Panc1 (cell line): ENCODE results near the gene CEP170B. TPM values are rescaled to one million over a fixed set of nuclear protein-coding genes. Genes with fewer than 3 reads are reported as not detected.

Source experiments
- ATAC-seq: fragments of 200-7000 bp; cut with Tn5 transposase; 2 replicates; pipeline ENCODE4 v1.9.1; 2020; ENCODE audit warnings: mild to moderate bottlenecking, moderate library complexity
- BruUV-seq: library from RNA; stranded (reverse); fragments of 400-500 nt; replicated peaks from 2 replicates; lab custom pipeline; 2021; lab: Mats Ljungman, UMichigan
- CTCF ChIA-PET: fragments of 300-600 bp; sonication (Branson Sonifier 250); formaldehyde crosslinking; loops from one replicate; lab custom pipeline; 2022; ENCODE audit warnings: antibody characterized with exemption; lab: Charles Lee
- POLR2A ChIA-PET: fragments of 300-600 bp; sonication (Branson Sonifier 250); formaldehyde crosslinking; loops from one replicate; lab custom pipeline; 2022; ENCODE audit warnings: antibody characterized with exemption; lab: Charles Lee
- DNase-seq: peaks from one replicate; pipeline ENCODE4 v3.0.0-alpha.2; 2010; ENCODE audit warnings: low read depth, low spot score
- H3K27ac ChIP-seq: 2 replicates; pipeline ENCODE4 v1.5.1; 2011; ENCODE audit warnings: mild to moderate bottlenecking, low read length, inconsistent platforms
- H3K27me3 ChIP-seq: fragments of 200-500 bp; sonication (Bioruptor generic); 2 replicates; pipeline ENCODE4 v1.6.0; 2014; ENCODE audit warnings: low read length, inconsistent platforms; ENCODE audit not compliant: control insufficient read depth, insufficient read depth
- H3K36me3 ChIP-seq: fragments of 200-500 bp; sonication (Bioruptor generic); 2 replicates; pipeline ENCODE4 v1.5.1; 2014; ENCODE audit warnings: inconsistent platforms, mild to moderate bottlenecking, low read length, moderate library complexity; ENCODE audit not compliant: control insufficient read depth, insufficient read depth
- H3K4me1 ChIP-seq: 2 replicates; pipeline ENCODE4 v1.5.1; 2011; ENCODE audit warnings: inconsistent platforms, mild to moderate bottlenecking, low read length, moderate library complexity; ENCODE audit not compliant: control insufficient read depth, insufficient read depth
- H3K4me3 ChIP-seq, 2 experiments: 2 replicates each; pipeline ENCODE4 v1.5.1; 2011 to 2012; ENCODE audit warnings: low read depth in 2 of 2, low read length in 2 of 2, mild to moderate bottlenecking in 2 of 2, inconsistent platforms in 1 of 2, moderate library complexity in 1 of 2
- H3K9me3 ChIP-seq: fragments of 200-500 bp; sonication (Bioruptor generic); 2 replicates; pipeline ENCODE4 v1.5.1; 2014; ENCODE audit warnings: low read depth, mild to moderate bottlenecking, inconsistent platforms, low read length, moderate library complexity; ENCODE audit not compliant: control insufficient read depth, insufficient read depth
- POLR2AphosphoS5 ChIP-seq: IDR thresholded peaks from 2 replicates; pipeline ENCODE4 v1.6.1; 2012; ENCODE audit warnings: mild to moderate bottlenecking, low read depth, low read length, moderate library complexity
- REST ChIP-seq, 2 experiments: IDR thresholded peaks; 2 replicates each; pipeline ENCODE4 v1.6.1; 2011 to 2012; ENCODE audit warnings: low read depth in 2 of 2, control low read depth in 1 of 2, low read length in 1 of 2, mild to moderate bottlenecking in 1 of 2, moderate library complexity in 1 of 2; ENCODE audit not compliant: insufficient read depth in 1 of 2
- SIN3A ChIP-seq: IDR thresholded peaks from 2 replicates; pipeline ENCODE4 v1.6.1; 2012; ENCODE audit warnings: low read depth, mild to moderate bottlenecking, low read length, moderate library complexity, borderline replicate concordance; ENCODE audit not compliant: insufficient read depth
- TCF7L2 ChIP-seq: IDR thresholded peaks from 2 replicates; pipeline ENCODE4 v1.6.1; 2011; ENCODE audit warnings: mild to moderate bottlenecking, low read depth, low read length, inconsistent platforms
- in situ Hi-C: cut with HindIII; loops from 2 replicates; pipeline ENCODE4 v1.10.0; 2016; ENCODE audit warnings: low sequenced_read_pairs, low pct_unique_long_range_greater_than_20kb
- intact Hi-C: fragments of 100-400 bp; cut with micrococcal nuclease; formaldehyde crosslinking; loops from one replicate; pipeline ENCODE4 v1.10.0; 2022; ENCODE audit not compliant: unreplicated experiment
- total RNA-seq: library from RNA; stranded (reverse); gene quantifications from one replicate; pipeline ENCODE4 v1.2.1, GENCODE V29; 2021; ENCODE audit not compliant: unreplicated experiment
- TF ChIP-seq, protein P1 (sequence below): fragments of 450-650 bp; IDR thresholded peaks from 2 replicates; pipeline ENCODE4 v1.5.1; 2017; ENCODE audit warnings: mild to moderate bottlenecking

CEP170B gene
- total RNA-seq, 1 experiment from 2014 or later = 17.8 TPM

DNA sequence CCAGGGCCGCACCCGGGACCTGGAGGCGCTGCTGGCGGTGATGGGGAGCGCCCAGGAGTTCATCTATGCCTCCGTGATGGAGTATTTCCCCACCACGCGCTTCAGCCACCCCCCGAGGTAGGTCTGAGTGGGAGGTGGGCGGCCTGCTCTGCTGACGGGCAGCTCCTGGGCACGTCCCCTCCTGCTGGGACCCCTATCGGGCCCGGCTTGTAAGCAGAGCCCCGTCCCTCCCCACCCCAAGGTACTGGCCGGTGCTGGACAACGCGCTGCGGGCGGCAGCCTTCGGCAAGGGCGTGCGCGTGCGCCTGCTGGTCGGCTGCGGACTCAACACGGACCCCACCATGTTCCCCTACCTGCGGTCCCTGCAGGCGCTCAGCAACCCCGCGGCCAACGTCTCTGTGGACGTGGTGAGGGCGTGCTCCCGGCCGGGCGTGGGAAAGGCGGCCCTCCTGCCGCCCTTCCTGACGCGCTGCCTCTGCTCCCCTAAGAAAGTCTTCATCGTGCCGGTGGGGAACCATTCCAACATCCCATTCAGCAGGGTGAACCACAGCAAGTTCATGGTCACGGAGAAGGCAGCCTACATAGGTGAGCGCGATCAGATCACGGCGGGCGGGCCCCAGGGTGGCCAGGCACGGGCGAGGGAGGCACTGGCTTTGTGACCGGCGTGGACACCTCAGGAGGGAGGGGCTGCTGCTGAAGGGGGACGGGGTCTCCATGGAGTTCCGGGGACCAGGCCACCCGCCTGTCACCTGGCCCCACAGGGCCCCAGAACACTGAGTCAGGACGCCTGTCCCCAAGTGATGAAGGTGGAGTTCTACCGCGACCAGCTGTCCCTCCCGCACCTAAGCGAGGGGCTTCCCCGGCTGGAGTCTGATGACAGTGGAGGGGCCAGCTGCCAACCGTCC, 67.0 kb downstream of the CEP170B start:
- TF ChIP-seq POLR2AphosphoS5 (no peak), TCF7L2 (no peak), REST (IDR thresholded peaks at IDR 0.05; ENCODE audit: insufficient read depth in 1 of 2, low read depth in 2 of 2, low read length in 1 of 2) (no peak), SIN3A (no peak)
- TF ChIP-seq, protein P1, sequence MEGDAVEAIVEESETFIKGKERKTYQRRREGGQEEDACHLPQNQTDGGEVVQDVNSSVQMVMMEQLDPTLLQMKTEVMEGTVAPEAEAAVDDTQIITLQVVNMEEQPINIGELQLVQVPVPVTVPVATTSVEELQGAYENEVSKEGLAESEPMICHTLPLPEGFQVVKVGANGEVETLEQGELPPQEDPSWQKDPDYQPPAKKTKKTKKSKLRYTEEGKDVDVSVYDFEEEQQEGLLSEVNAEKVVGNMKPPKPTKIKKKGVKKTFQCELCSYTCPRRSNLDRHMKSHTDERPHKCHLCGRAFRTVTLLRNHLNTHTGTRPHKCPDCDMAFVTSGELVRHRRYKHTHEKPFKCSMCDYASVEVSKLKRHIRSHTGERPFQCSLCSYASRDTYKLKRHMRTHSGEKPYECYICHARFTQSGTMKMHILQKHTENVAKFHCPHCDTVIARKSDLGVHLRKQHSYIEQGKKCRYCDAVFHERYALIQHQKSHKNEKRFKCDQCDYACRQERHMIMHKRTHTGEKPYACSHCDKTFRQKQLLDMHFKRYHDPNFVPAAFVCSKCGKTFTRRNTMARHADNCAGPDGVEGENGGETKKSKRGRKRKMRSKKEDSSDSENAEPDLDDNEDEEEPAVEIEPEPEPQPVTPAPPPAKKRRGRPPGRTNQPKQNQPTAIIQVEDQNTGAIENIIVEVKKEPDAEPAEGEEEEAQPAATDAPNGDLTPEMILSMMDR = no peak
- DNase-seq (no peak), ATAC-seq (no peak)
- Histone ChIP-seq H3K36me3 (no peaks in the 10 kb centered on the region), H3K4me1 (no peaks in the 10 kb centered on the region), H3K4me3 (no peak overlapping the region), H3K27ac (no peak overlapping the region), H3K27me3 (no peaks in the 10 kb centered on the region), H3K9me3 (no peaks in the 10 kb centered on the region)
- ChIA-PET CTCF (interaction anchor here (1.0 kb wide), 1 partner anchor 13 kb away, joined by 3 read pairs; no protein-coding TSS in a partner anchor), POLR2A (no interaction called here)
- intact Hi-C loops = no loop called here
- in situ Hi-C loops = no loop called here
- no TSS peak for BruUV-seq

DNA sequence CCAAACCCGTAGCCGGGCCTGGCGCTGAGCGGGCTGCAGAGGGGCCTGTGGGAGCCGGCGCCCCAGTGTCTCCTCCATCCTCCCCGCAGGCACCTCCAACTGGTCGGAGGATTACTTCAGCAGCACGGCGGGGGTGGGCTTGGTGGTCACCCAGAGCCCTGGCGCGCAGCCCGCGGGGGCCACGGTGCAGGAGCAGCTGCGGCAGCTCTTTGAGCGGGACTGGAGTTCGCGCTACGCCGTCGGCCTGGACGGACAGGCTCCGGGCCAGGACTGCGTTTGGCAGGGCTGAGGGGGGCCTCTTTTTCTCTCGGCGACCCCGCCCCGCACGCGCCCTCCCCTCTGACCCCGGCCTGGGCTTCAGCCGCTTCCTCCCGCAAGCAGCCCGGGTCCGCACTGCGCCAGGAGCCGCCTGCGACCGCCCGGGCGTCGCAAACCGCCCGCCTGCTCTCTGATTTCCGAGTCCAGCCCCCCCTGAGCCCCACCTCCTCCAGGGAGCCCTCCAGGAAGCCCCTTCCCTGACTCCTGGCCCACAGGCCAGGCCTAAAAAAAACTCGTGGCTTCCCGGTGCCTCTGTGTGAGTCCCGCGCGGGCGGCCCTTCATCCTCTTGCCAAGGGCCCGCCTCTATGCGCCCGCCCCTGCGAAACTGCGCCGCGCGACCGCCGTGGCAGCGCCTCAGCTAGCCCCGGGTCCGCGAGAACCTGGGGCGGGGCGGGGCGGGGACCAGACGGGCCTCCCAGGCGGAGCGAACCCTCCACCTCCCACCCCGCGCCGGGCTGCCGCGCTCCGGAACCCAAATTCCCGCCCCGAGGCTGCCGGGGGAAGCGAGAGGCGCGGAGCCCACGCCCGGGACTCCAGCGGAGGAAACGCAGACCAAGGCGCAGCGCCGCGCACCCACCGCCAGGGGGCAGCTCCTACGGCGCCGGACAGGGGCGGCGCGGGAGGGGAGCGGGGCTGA, 67.9 kb downstream of the CEP170B start:
- in situ Hi-C loops (no loop called here), intact Hi-C loops (no loop called here)
- H3K4me1 ChIP-seq = no peaks in the 10 kb centered on the region
- H3K27ac ChIP-seq = no peak overlapping the region
- no peak for TF ChIP-seq SIN3A
- TF ChIP-seq, protein P1 = peak; percentile 81
- TF ChIP-seq REST (IDR thresholded peaks at IDR 0.05; ENCODE audit: insufficient read depth in 1 of 2, low read depth in 2 of 2, low read length in 1 of 2) = no peak
- no peak for TF ChIP-seq TCF7L2
- TF ChIP-seq POLR2AphosphoS5 = peak; percentile 24; the same call in 1 of the 2 replicates
- CTCF ChIA-PET = interaction anchor here (1.0 kb wide), 1 partner anchor 14 kb away, joined by 3 read pairs; no protein-coding TSS in a partner anchor
- no peaks in the 10 kb centered on the region for H3K9me3 ChIP-seq
- DNase-seq (peak; percentile 15), ATAC-seq (peak; percentile 76)
- no TSS peak for BruUV-seq
- POLR2A ChIA-PET = interaction anchor here (0.6 kb wide), 1 partner anchor 49 kb away, joined by 3 read pairs; no protein-coding TSS in a partner anchor
- H3K4me3 ChIP-seq = peak overlapping the region; percentile 44 to 50
- no peaks in the 10 kb centered on the region for H3K27me3 ChIP-seq
- no peaks in the 10 kb centered on the region for H3K36me3 ChIP-seq
